Natural killer cell (primary cell): ENCODE results near the gene PLIN1. TPM values are rescaled to one million over a fixed set of nuclear protein-coding genes. Genes with fewer than 3 reads are reported as not detected.

ENCODE experiments used
- ATAC-seq, 3 donors: fragments of 150-1000 bp in 2 of 3; fragments of 200-7000 bp in 1 of 3; cut with Tn5 transposase; 1 replicate in 1 of 3; 2 replicates in 2 of 3; pipeline ENCODE4 v1.10.0; 2021; ENCODE audit warnings: mild to moderate bottlenecking in 2 of 3, moderate library complexity in 2 of 3
- DNase-seq, 2 donors: peaks; one replicate each; pipeline versions ENCODE4 v3.0.0 to v3.0.0-alpha.2; 2013 to 2021; ENCODE audit warnings: mixed read lengths in 1 of 2
- H3K27ac ChIP-seq: one replicate; pipeline ENCODE4 v1.5.1; 2013; ENCODE audit warnings: mild to moderate bottlenecking, low read length
- H3K27me3 ChIP-seq: one replicate; pipeline ENCODE4 v1.6.1; 2013; ENCODE audit warnings: low read length; ENCODE audit not compliant: control insufficient read depth, insufficient read depth
- H3K36me3 ChIP-seq: one replicate; pipeline ENCODE4 v1.6.1; 2013; ENCODE audit warnings: low read length; ENCODE audit not compliant: control insufficient read depth, insufficient read depth
- H3K4me1 ChIP-seq: one replicate; pipeline ENCODE4 v1.6.1; 2013; ENCODE audit warnings: low read length; ENCODE audit not compliant: control insufficient read depth, insufficient read depth
- H3K4me3 ChIP-seq: one replicate; pipeline ENCODE4 v1.5.1; 2013; ENCODE audit warnings: low read length
- H3K9me3 ChIP-seq: one replicate; pipeline ENCODE4 v1.6.1; 2013; ENCODE audit warnings: low read length; ENCODE audit not compliant: control insufficient read depth, insufficient read depth
- H3K27ac Mint-ChIP-seq, 2 donors: one replicate each; pipeline ENCODE4 v1.8.0; 2022; ENCODE audit warnings: mild to moderate bottlenecking in 2 of 2, mixed read lengths in 2 of 2, moderate library complexity in 1 of 2
- H3K27me3 Mint-ChIP-seq, 2 donors: one replicate each; pipeline ENCODE4 v1.8.0; 2022; ENCODE audit warnings: low read depth in 2 of 2, mixed read lengths in 2 of 2
- H3K36me3 Mint-ChIP-seq: one replicate; pipeline ENCODE4 v1.8.0; 2022; ENCODE audit warnings: mixed read lengths
- H3K4me1 Mint-ChIP-seq, 2 donors: one replicate each; pipeline ENCODE4 v1.8.0; 2022; ENCODE audit warnings: mixed read lengths in 2 of 2
- H3K4me3 Mint-ChIP-seq: one replicate; pipeline ENCODE4 v1.8.0; 2022; ENCODE audit warnings: mild to moderate bottlenecking, moderate library complexity, mixed read lengths
- H3K9me3 Mint-ChIP-seq, 2 donors: one replicate each; pipeline ENCODE4 v1.8.0; 2022; ENCODE audit warnings: mixed read lengths in 2 of 2
- CTCF ChIP-seq: fragments of 200-600 bp; IDR thresholded peaks from one replicate; pipeline ENCODE4 v1.8.0; 2022; ENCODE audit warnings: antibody characterized with exemption
- WGBS: methylation state at CpG from one replicate; pipeline ENCODE4 v1.1.7; 2013; ENCODE audit warnings: missing lambda C conversion rate; ENCODE audit not compliant: insufficient coverage; 5-methylcytosine and 5-hydroxymethylcytosine counted together
- intact Hi-C: fragments of 100-400 bp; cut with micrococcal nuclease; formaldehyde crosslinking; loops from one replicate; pipeline ENCODE4 v1.14.2; 2022
- total RNA-seq, 4 donors: library from RNA; stranded (reverse); fragments of 120-200 nt in 1 of 4; gene quantifications; one replicate each; pipeline versions ENCODE4 v1.2.3 to v1.2.4, GENCODE V29; 2013 to 2022

Gene PLIN1
- total RNA-seq, 3 donors from 2014 or later (not counting 1 experiment from before 2014, with no cell fraction given) = 0.40 to 0.75 (median 0.66) TPM

GRCh38 chr15:89662893-89663626, 16.1 kb downstream of the PLIN1 start:
- intact Hi-C loops = no loop called here
- H3K4me3 Mint-ChIP-seq = no peak overlapping the region
- no peak overlapping the region for H3K27ac Mint-ChIP-seq

GRCh38 chr15:89660556-89660955, 18.6 kb downstream of the PLIN1 start:
- H3K36me3 ChIP-seq = no peaks in the 10 kb centered on the region
- Mint-ChIP-seq H3K27me3 (peaks cover 18 to 36% of the 10 kb centered on the region in 2 donors), H3K9me3 (no peaks in the 10 kb centered on the region), H3K27ac (no peak overlapping the region), H3K4me3 (no peak overlapping the region), H3K36me3 (no peaks in the 10 kb centered on the region), H3K4me1 (peaks cover 0 to 11% of the 10 kb centered on the region in 2 donors)
- H3K27me3 ChIP-seq = peaks cover 4% of the 10 kb centered on the region
- TF ChIP-seq CTCF = no peak
- H3K9me3 ChIP-seq = no peaks in the 10 kb centered on the region
- H3K4me3 ChIP-seq = no peak overlapping the region
- DNase-seq = no peak
- peak in 1 of 3 donors; percentile 21 for ATAC-seq
- peaks cover 6% of the 10 kb centered on the region for H3K4me1 ChIP-seq
- no peak overlapping the region for H3K27ac ChIP-seq
- WGBS = 90% methylated on average over 2 of the region's 2 CpGs
- intact Hi-C loops = no loop called here

More at GRCh38 chr15:89662893-89663626, 16.1 kb downstream of the PLIN1 start:
- Mint-ChIP-seq H3K36me3 (no peaks in the 10 kb centered on the region), H3K27me3 (peaks cover 12 to 20% of the 10 kb centered on the region in 2 donors), H3K4me1 (peaks cover 0 to 7% of the 10 kb centered on the region in 2 donors), H3K9me3 (no peaks in the 10 kb centered on the region)
- TF ChIP-seq CTCF = no peak
- no peak for DNase-seq
- Histone ChIP-seq H3K4me3 (no peak overlapping the region), H3K27me3 (peaks cover 4% of the 10 kb centered on the region), H3K9me3 (no peaks in the 10 kb centered on the region), H3K27ac (no peak overlapping the region), H3K36me3 (no peaks in the 10 kb centered on the region), H3K4me1 (peaks cover 8% of the 10 kb centered on the region)
- no peak for ATAC-seq
- WGBS = 59% methylated on average over 11 of the region's 11 CpGs

GRCh38 chr15:89659295-89659694, 19.9 kb downstream of the PLIN1 start:
- peaks cover 7% of the 10 kb centered on the region for H3K27me3 ChIP-seq
- peaks cover 18 to 35% of the 10 kb centered on the region in 2 donors for H3K27me3 Mint-ChIP-seq
- intact Hi-C loops = no loop called here
- no peak overlapping the region for H3K27ac ChIP-seq
- H3K9me3 Mint-ChIP-seq = no peaks in the 10 kb centered on the region
- H3K27ac Mint-ChIP-seq = no peak overlapping the region
- ATAC-seq = no peak
- H3K36me3 Mint-ChIP-seq = no peaks in the 10 kb centered on the region
- 83% methylated on average over 1 of the region's 2 CpGs for WGBS
- H3K4me3 Mint-ChIP-seq = no peak overlapping the region
- H3K4me1 Mint-ChIP-seq = peaks cover 6 to 12% of the 10 kb centered on the region in 2 donors
- no peak overlapping the region for H3K4me3 ChIP-seq
- H3K36me3 ChIP-seq = no peaks in the 10 kb centered on the region
- no peaks in the 10 kb centered on the region for H3K9me3 ChIP-seq
- H3K4me1 ChIP-seq = peaks cover 14% of the 10 kb centered on the region
- DNase-seq = no peak
- no peak for TF ChIP-seq CTCF
